ENCODE measurements around the gene ATP5ME.

- no peak for TF ChIP-seq CTCF (IDR thresholded peaks at IDR 0.05; ENCODE audit: insufficient read depth, low read length, poor library complexity, severe bottlenecking)
- TF ChIP-seq EZH2phosphoT487 (conservative IDR thresholded peaks at IDR 0.05; ENCODE audit: low read length) = no peak
Observed at GRCh38 chr4:683247-683897, 9.3 kb upstream of the ATP5ME start.

All from SU-DHL-6 (cell line).